ENCODE measurements around the gene IL16.

IL16 gene

GRCh38 chr15:81209635-81210034, 13.0 kb downstream of the IL16 start:
- TF ChIP-seq CTCF (IDR thresholded peaks at IDR 0.05; ENCODE audit: borderline replicate concordance, extremely low read depth, low read length, poor library complexity, severe bottlenecking) (no peak), EZH2 (IDR thresholded peaks at IDR 0.05; ENCODE audit: borderline replicate concordance, low read depth, low read length, severe bottlenecking) (no peak)
- no peak overlapping the region for H3K27ac ChIP-seq (ENCODE audit: low read length)
- H4K20me1 ChIP-seq (ENCODE audit: insufficient read depth, low read length): no peaks in the 10 kb centered on the region
- no peak overlapping the region for H3K4me2 ChIP-seq (ENCODE audit: insufficient read depth, low read length)
- no peak overlapping the region for H3K4me3 ChIP-seq (ENCODE audit: low read depth in 1 of 2, low read length in 2 of 2)
- no peaks in the 10 kb centered on the region for H3K27me3 ChIP-seq (ENCODE audit: insufficient read depth, low read length, poor library complexity)
- ATAC-seq (ENCODE audit: insufficient read depth, low read depth) (no peak), DNase-seq (no peak)
- H2AFZ ChIP-seq (ENCODE audit: low read depth, low read length): no peak overlapping the region
- no peak overlapping the region for H3K9ac ChIP-seq (ENCODE audit: low read depth, low read length)
- H3K79me2 ChIP-seq (ENCODE audit: insufficient read depth, low read length): no peaks in the 10 kb centered on the region
- no peaks in the 10 kb centered on the region for H3K4me1 ChIP-seq (ENCODE audit: insufficient read depth, low read length)
- no peaks in the 10 kb centered on the region for H3K36me3 ChIP-seq (ENCODE audit: insufficient read depth, low read length)
- peaks cover 5% of the 10 kb centered on the region for H3K9me3 ChIP-seq (ENCODE audit: insufficient read depth, low read length, severe bottlenecking)

GRCh38 chr15:81211376-81211775, 14.7 kb downstream of the IL16 start:
- Histone ChIP-seq H3K4me3 (ENCODE audit: low read depth in 1 of 2, low read length in 2 of 2) (no peak overlapping the region), H3K27me3 (ENCODE audit: insufficient read depth, low read length, poor library complexity) (no peaks in the 10 kb centered on the region), H3K36me3 (ENCODE audit: insufficient read depth, low read length) (no peaks in the 10 kb centered on the region), H2AFZ (ENCODE audit: low read depth, low read length) (no peak overlapping the region), H4K20me1 (ENCODE audit: insufficient read depth, low read length) (no peaks in the 10 kb centered on the region), H3K4me1 (ENCODE audit: insufficient read depth, low read length) (no peaks in the 10 kb centered on the region), H3K4me2 (ENCODE audit: insufficient read depth, low read length) (no peak overlapping the region), H3K27ac (ENCODE audit: low read length) (no peak overlapping the region), H3K79me2 (ENCODE audit: insufficient read depth, low read length) (no peaks in the 10 kb centered on the region), H3K9ac (ENCODE audit: low read depth, low read length) (no peak overlapping the region), H3K9me3 (ENCODE audit: insufficient read depth, low read length, severe bottlenecking) (peaks cover 13% of the 10 kb centered on the region)
- ATAC-seq (ENCODE audit: insufficient read depth, low read depth) (no peak), DNase-seq (no peak)
- TF ChIP-seq CTCF (IDR thresholded peaks at IDR 0.05; ENCODE audit: borderline replicate concordance, extremely low read depth, low read length, poor library complexity, severe bottlenecking): no peak
- TF ChIP-seq EZH2 (IDR thresholded peaks at IDR 0.05; ENCODE audit: borderline replicate concordance, low read depth, low read length, severe bottlenecking): no peak

- no peak overlapping the region for H2AFZ ChIP-seq (ENCODE audit: low read depth, low read length)
- H3K9me3 ChIP-seq (ENCODE audit: insufficient read depth, low read length, severe bottlenecking): peaks cover 13% of the 10 kb centered on the region
- H3K4me1 ChIP-seq (ENCODE audit: insufficient read depth, low read length): no peaks in the 10 kb centered on the region
- H3K4me2 ChIP-seq (ENCODE audit: insufficient read depth, low read length): no peak overlapping the region
- TF ChIP-seq EZH2 (IDR thresholded peaks at IDR 0.05; ENCODE audit: borderline replicate concordance, low read depth, low read length, severe bottlenecking) (no peak), CTCF (IDR thresholded peaks at IDR 0.05; ENCODE audit: borderline replicate concordance, extremely low read depth, low read length, poor library complexity, severe bottlenecking) (no peak)
- DNase-seq: no peak
- H3K27me3 ChIP-seq (ENCODE audit: insufficient read depth, low read length, poor library complexity): no peaks in the 10 kb centered on the region
- H4K20me1 ChIP-seq (ENCODE audit: insufficient read depth, low read length): no peaks in the 10 kb centered on the region
- no peak overlapping the region for H3K27ac ChIP-seq (ENCODE audit: low read length)
- H3K9ac ChIP-seq (ENCODE audit: low read depth, low read length): no peak overlapping the region
- H3K79me2 ChIP-seq (ENCODE audit: insufficient read depth, low read length): no peaks in the 10 kb centered on the region
- H3K36me3 ChIP-seq (ENCODE audit: insufficient read depth, low read length): no peaks in the 10 kb centered on the region
- ATAC-seq (ENCODE audit: insufficient read depth, low read depth): no peak
- H3K4me3 ChIP-seq (ENCODE audit: low read depth in 1 of 2, low read length in 2 of 2): no peak overlapping the region
Measured at GRCh38 chr15:81213982-81214381, 17.3 kb downstream of the IL16 start.

DNA sequence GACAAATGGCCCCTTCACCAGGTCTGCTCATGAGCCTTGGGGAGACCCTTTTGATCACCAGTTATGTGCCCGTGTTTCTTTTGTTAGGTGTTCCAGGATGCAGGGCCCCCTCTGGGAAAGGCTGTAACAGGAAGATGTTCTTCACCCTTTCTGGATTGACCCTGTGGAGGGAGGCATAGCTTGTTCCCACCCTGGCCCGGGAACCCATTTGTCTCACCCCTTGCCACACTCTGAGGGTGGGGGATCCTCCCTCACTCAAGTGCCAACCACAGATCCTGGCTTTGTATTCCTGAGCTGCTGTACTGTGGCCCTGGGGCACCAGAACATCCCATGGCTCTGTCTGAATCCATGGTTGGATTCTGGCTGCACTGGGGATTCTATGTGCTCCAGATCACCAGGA, 18.9 kb downstream of the IL16 start:
- H3K4me3 ChIP-seq (ENCODE audit: low read depth in 1 of 2, low read length in 2 of 2): no peak overlapping the region
- no peaks in the 10 kb centered on the region for H3K4me1 ChIP-seq (ENCODE audit: insufficient read depth, low read length)
- H3K27me3 ChIP-seq (ENCODE audit: insufficient read depth, low read length, poor library complexity): no peaks in the 10 kb centered on the region
- no peak for ATAC-seq (ENCODE audit: insufficient read depth, low read depth)
- no peak overlapping the region for H3K4me2 ChIP-seq (ENCODE audit: insufficient read depth, low read length)
- H3K9ac ChIP-seq (ENCODE audit: low read depth, low read length): no peak overlapping the region
- H4K20me1 ChIP-seq (ENCODE audit: insufficient read depth, low read length): no peaks in the 10 kb centered on the region
- no peak for TF ChIP-seq EZH2 (IDR thresholded peaks at IDR 0.05; ENCODE audit: borderline replicate concordance, low read depth, low read length, severe bottlenecking)
- TF ChIP-seq CTCF (IDR thresholded peaks at IDR 0.05; ENCODE audit: borderline replicate concordance, extremely low read depth, low read length, poor library complexity, severe bottlenecking): no peak
- H3K79me2 ChIP-seq (ENCODE audit: insufficient read depth, low read length): no peaks in the 10 kb centered on the region
- no peaks in the 10 kb centered on the region for H3K36me3 ChIP-seq (ENCODE audit: insufficient read depth, low read length)
- H3K27ac ChIP-seq (ENCODE audit: low read length): no peak overlapping the region
- H2AFZ ChIP-seq (ENCODE audit: low read depth, low read length): no peak overlapping the region
- no peak for DNase-seq
- peaks cover 13% of the 10 kb centered on the region for H3K9me3 ChIP-seq (ENCODE audit: insufficient read depth, low read length, severe bottlenecking)

Data from DND-41 (cell line).